Astrocyte (in vitro differentiated cells and primary cell): ENCODE measurements around the gene PPP1R15B. TPM values are rescaled to one million over a fixed set of nuclear protein-coding genes. Genes with fewer than 3 reads are reported as not detected.

Experiments used
- DNase-seq: peaks from one replicate; pipeline ENCODE4 v3.0.0-alpha.2; 2010; ENCODE audit warnings: low read depth
- FAIRE-seq: peaks from 2 replicates; lab custom pipeline; 2011; peaks lifted over from hg19 to GRCh38; lab: Jason Lieb, UNC
- H2AFZ ChIP-seq: 2 replicates; pipeline ENCODE4 v1.6.0; 2012; ENCODE audit warnings: low read depth, low read length, inconsistent platforms
- H3K27ac ChIP-seq: 2 replicates; pipeline ENCODE4 v1.5.1; 2011; ENCODE audit warnings: low read depth, low read length, inconsistent platforms
- H3K27me3 ChIP-seq: 2 replicates; pipeline ENCODE4 v1.6.0; 2011; ENCODE audit warnings: low read length, inconsistent platforms; ENCODE audit not compliant: insufficient read depth
- H3K36me3 ChIP-seq: 2 replicates; pipeline ENCODE4 v1.5.1; 2011; ENCODE audit warnings: low read length, inconsistent platforms; ENCODE audit not compliant: insufficient read depth
- H3K4me1 ChIP-seq: 2 replicates; pipeline ENCODE4 v1.5.1; 2011; ENCODE audit warnings: low read length, inconsistent platforms; ENCODE audit not compliant: insufficient read depth
- H3K4me2 ChIP-seq: 2 replicates; pipeline ENCODE4 v1.6.0; 2012; ENCODE audit warnings: low read length, inconsistent platforms
- H3K4me3 ChIP-seq: 2 replicates; pipeline ENCODE4 v1.5.1; 2011; ENCODE audit warnings: low read depth, mild to moderate bottlenecking, low read length, inconsistent platforms; ENCODE audit not compliant: insufficient read depth
- H3K79me2 ChIP-seq: 2 replicates; pipeline ENCODE4 v1.6.0; 2012; ENCODE audit warnings: mild to moderate bottlenecking, low read length, inconsistent platforms; ENCODE audit not compliant: insufficient read depth
- H3K9ac ChIP-seq: 2 replicates; pipeline ENCODE4 v1.6.0; 2012; ENCODE audit warnings: mild to moderate bottlenecking, low read length, inconsistent platforms
- H3K9me3 ChIP-seq: 2 replicates; pipeline ENCODE4 v1.5.1; 2012; ENCODE audit warnings: low read depth, mild to moderate bottlenecking, low read length, inconsistent platforms; ENCODE audit not compliant: insufficient read depth
- H4K20me1 ChIP-seq: 2 replicates; pipeline ENCODE4 v1.6.0; 2012; ENCODE audit warnings: low read length, inconsistent platforms; ENCODE audit not compliant: insufficient read depth
- H3K27ac Mint-ChIP-seq: one replicate; pipeline ENCODE4 v1.8.0; 2021; ENCODE audit warnings: mild to moderate bottlenecking, mixed read lengths; ENCODE audit not compliant: unreplicated experiment
- H3K27me3 Mint-ChIP-seq: one replicate; pipeline ENCODE4 v1.8.0; 2021; ENCODE audit warnings: low read depth, mixed read lengths; ENCODE audit not compliant: unreplicated experiment
- H3K36me3 Mint-ChIP-seq: one replicate; pipeline ENCODE4 v1.8.0; 2021; ENCODE audit warnings: low read depth, mixed read lengths; ENCODE audit not compliant: unreplicated experiment
- H3K4me1 Mint-ChIP-seq: one replicate; pipeline ENCODE4 v1.8.0; 2021; ENCODE audit warnings: low read depth, mixed read lengths; ENCODE audit not compliant: unreplicated experiment
- H3K4me3 Mint-ChIP-seq: one replicate; pipeline ENCODE4 v1.8.0; 2021; ENCODE audit warnings: mild to moderate bottlenecking, moderate library complexity, mixed read lengths; ENCODE audit not compliant: unreplicated experiment
- H3K9me3 Mint-ChIP-seq: one replicate; pipeline ENCODE4 v1.8.0; 2021; ENCODE audit warnings: mild to moderate bottlenecking, mixed read lengths; ENCODE audit not compliant: unreplicated experiment
- CTCF ChIP-seq: IDR thresholded peaks from 2 replicates; pipeline ENCODE4 v1.5.1; 2011; ENCODE audit warnings: low read depth, mild to moderate bottlenecking, inconsistent platforms, low read length, moderate library complexity; ENCODE audit not compliant: insufficient read depth
- EZH2 ChIP-seq: IDR thresholded peaks from 2 replicates; pipeline ENCODE4 v1.6.1; 2012; ENCODE audit warnings: mild to moderate bottlenecking, low read length, inconsistent platforms; ENCODE audit not compliant: insufficient read depth
- total RNA-seq: library from RNA; stranded (reverse); gene quantifications from 2 replicates; pipeline ENCODE4 v1.2.1, GENCODE V29; 2021

Gene PPP1R15B
- total RNA-seq, 1 donor from 2014 or later, result 38.8 TPM

- Mint-ChIP-seq H3K4me1 (peaks cover 31% of the 10 kb centered on the region), H3K27ac (peak overlapping the region; percentile 97), H3K36me3 (peaks cover 18% of the 10 kb centered on the region), H3K4me3 (peak overlapping the region; percentile 20), H3K9me3 (no peaks in the 10 kb centered on the region), H3K27me3 (no peaks in the 10 kb centered on the region)
- no peaks in the 10 kb centered on the region for H3K36me3 ChIP-seq
- H3K9ac ChIP-seq, result peak overlapping the region; percentile 71
- H3K9me3 ChIP-seq, result no peaks in the 10 kb centered on the region
- H3K79me2 ChIP-seq, result no peaks in the 10 kb centered on the region
- DNase-seq, result peak; percentile 46
- no peak for FAIRE-seq
- TF ChIP-seq CTCF, result no peak
- TF ChIP-seq EZH2, result no peak
- H3K27ac ChIP-seq, result peak overlapping the region; percentile 86
- peaks cover 29% of the 10 kb centered on the region for H3K4me1 ChIP-seq
- no peaks in the 10 kb centered on the region for H4K20me1 ChIP-seq
- no peak overlapping the region for H3K4me3 ChIP-seq
- no peaks in the 10 kb centered on the region for H3K27me3 ChIP-seq
- H3K4me2 ChIP-seq, result peak overlapping the region; percentile 82
- no peak overlapping the region for H2AFZ ChIP-seq
Measured at GRCh38 chr1:204418174-204419063, 6.8 kb upstream of the PPP1R15B start.

DNA sequence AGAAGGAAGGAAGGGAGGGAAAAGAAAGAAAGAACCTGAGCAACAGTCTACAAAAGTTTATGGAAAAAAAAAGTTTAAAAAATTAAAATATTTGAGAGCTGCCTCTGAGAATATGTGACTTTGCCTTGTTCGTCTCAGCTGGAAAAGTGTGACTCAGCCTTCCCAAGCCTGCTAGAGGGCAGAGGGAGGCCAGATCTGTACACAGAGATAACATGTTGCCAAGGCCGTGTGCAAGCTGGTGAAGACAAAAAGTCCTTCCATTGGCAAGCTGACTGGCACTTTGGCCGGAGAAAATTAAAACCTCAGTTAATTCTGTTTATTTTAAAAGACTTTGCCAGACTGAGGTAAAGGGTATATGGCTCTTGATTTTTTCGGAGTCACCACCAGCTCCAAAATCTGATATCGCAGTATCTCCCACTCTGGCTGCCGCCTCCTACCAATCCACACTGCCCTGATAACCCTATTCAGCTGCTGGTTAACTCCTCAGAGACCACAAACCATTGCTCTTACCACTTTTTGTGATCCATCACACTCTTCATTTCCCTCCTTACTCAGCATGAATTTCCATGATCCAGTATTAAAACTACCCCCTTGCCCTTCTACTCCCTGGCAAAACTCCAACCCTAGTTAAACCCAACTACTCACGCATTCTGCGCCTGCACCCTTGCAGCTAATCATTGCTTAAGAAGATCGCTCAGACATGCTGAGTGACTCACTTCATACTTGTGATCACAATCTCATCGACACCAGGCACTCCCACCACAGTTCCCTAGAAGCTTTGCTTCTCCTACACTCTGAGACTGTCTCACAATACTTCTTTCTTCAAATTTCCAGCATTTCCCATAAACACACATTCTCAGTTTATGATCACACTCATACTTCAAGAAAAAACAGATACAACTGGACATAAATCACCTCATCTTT, 5.7 kb upstream of the PPP1R15B start:
- Histone ChIP-seq H3K4me2 (peak overlapping the region; percentile 82), H3K27ac (peak overlapping the region; percentile 86), H2AFZ (no peak overlapping the region), H3K9me3 (no peaks in the 10 kb centered on the region), H3K79me2 (no peaks in the 10 kb centered on the region), H4K20me1 (no peaks in the 10 kb centered on the region), H3K36me3 (no peaks in the 10 kb centered on the region), H3K4me3 (peak overlapping the region; percentile 43), H3K9ac (peak overlapping the region; percentile 71), H3K4me1 (peaks cover 26% of the 10 kb centered on the region), H3K27me3 (no peaks in the 10 kb centered on the region)
- DNase-seq, result peak; percentile 98
- H3K36me3 Mint-ChIP-seq, result peaks cover 12% of the 10 kb centered on the region
- no peaks in the 10 kb centered on the region for H3K27me3 Mint-ChIP-seq
- TF ChIP-seq EZH2, result no peak
- no peak for TF ChIP-seq CTCF
- H3K9me3 Mint-ChIP-seq, result no peaks in the 10 kb centered on the region
- FAIRE-seq, result peak; percentile 85
- peak overlapping the region; percentile 97 for H3K27ac Mint-ChIP-seq
- H3K4me3 Mint-ChIP-seq, result peak overlapping the region; percentile 60
- peaks cover 28% of the 10 kb centered on the region for H3K4me1 Mint-ChIP-seq
